GM18517 (cell line): ENCODE measurements around the gene CALML6.

ENCODE experiments used
- ATAC-seq: cut with Tn5 transposase; IDR thresholded peaks from one replicate; pipeline ENCODE4 v1.9.1; 2021; ENCODE audit warnings: mild to moderate bottlenecking, moderate library complexity; ENCODE audit not compliant: unreplicated experiment

The CALML6 gene

DNA sequence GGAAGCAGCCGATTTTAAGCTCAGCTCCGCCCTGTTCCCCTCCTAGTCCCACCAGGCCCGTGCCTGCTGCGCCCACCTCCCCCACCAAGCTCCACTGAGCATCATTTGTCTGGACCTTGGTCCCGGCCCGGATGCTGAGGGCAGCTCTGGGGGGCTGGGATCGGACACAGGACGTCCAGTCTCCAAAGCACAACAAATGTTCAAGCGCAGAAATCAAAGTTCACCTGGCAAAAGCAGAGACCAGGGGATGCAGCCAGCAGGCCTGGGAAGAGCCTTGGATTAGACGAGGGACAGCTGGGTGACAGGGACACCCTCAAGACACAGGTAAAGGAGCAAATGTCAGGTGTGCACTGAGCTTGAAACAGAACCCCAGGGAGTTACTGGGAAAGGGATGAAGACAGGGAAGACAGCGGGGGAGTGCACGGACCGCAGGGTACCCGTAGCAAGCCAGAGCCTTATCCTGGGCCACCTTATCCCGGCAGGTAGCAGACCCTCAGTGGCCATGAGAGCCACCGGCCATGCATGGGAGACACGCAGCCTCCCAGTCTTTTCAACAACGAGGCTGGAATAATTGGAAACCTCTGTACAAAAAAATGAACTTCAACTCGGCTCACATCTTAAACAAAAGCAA, 26.3 kb downstream of the CALML6 start:
- ATAC-seq = no peak

DNA sequence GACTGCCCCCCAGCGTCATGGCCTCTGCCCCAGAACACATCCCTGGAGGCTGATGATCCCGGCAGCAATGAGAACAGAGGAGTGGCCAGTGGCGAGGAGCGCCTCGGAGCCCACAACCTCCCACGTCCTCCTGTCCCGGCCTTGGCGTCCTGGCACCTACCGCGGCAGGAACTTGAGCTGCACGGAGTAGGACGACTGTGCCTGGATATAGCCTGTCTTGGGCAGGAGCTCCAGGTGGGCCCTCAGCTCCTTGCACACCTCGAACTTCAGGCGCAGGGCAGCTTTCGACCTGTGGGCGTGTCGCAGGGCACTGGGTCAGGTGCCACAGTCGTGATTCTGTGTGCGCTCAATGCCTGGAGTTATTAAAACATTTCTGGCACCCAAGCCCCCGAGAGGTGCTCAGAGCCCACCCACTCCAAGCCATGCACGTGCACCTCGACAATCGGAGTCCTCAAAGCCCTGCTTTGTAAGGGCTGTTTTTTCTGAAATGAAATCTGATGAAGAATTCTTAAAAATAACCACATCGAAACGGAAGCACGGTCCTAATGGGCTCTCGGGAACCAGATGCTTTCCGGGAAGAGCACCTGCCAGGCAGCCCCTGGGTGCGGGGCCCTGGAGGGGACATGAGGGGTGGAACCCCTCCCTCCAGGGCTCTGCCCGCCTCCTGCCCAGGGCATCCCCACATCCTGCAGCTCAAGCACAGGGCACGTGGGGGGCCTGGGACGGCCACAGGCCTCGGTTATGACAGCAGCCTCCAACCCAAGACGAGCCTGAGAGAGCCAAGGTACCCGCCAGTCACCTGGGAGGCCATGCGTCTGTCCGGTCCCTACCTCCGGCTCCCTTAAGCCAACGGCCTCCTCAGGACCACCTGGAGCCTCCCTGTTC, 27.1 kb downstream of the CALML6 start:
- ATAC-seq = no peak

DNA sequence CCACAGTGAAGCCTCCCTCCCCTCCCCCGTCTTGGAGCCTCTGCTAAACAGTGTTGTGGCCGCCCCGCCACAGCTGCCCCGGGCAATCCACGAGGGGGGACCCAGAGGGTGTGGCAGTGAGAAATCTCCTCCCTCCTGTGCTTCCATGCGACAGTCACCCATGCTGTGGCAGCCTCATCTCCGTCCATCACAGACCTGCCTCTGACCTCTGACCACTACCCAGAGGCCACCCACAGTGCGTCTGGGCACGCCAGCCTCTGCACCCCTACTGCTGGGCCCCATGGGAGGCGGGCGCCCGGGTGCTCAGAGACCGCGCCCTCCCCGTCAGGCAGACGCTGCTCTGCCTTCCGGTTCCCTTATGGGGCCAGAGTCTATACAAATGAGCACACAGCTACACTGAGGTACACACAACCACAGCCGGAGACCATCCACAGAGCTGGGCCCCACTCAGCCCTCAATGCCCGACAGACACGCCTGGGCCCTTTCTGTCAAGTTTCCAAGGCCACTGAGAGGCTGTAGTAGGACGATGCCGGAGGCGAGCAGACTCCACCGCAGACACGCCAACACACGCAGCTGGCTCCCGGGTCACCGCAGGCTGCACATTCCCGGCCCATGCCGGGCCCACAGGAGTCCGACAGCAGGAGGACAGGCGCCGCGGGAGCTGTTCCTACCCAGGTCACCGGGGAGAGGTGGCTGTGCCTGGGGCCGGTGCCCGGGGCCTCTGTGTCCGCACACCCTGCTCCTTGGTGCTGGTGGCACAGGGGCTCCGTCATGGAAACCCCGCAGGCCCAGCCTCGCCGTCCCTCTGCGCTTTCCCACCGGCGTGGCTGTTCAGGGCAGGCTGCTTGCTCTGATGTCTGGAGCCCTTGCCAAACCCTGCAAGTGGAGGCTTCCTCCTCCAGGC, 27.9 kb downstream of the CALML6 start:
- no peak for ATAC-seq

DNA sequence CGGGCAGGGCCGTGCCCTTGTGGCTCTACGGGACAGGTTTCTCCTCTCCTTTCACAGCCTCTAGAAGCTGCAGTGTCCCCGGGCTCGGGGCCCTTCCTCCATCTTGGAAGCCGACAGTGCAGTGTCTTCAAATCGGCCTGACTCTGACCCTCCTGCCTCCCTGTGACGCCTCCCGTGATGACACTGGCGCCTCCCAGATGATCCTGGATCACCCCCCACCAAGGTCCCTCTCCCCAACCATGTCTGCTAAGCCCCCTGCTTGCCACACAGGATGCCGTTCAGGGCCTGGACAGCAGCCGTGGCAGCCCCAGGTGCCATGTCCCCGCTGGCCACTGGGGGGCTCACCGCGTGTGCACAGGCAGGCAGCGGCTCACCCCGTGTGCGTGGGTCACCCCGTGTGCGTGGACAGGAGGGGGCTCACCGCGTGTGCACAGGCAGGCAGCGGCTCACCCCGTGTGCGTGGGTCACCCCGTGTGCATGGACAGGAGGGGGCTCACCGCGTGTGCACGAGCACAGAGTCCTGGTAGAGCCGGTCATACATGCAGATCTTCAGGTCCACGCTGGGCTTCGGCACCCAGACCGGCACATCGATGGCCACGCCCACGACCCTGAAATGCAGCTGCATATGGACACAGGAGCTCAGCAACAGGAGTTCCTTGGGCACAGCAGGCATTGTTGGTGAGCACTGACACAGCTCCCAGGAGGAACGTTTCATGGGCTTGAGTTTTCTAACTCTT, 28.9 kb downstream of the CALML6 start:
- no peak for ATAC-seq

DNA sequence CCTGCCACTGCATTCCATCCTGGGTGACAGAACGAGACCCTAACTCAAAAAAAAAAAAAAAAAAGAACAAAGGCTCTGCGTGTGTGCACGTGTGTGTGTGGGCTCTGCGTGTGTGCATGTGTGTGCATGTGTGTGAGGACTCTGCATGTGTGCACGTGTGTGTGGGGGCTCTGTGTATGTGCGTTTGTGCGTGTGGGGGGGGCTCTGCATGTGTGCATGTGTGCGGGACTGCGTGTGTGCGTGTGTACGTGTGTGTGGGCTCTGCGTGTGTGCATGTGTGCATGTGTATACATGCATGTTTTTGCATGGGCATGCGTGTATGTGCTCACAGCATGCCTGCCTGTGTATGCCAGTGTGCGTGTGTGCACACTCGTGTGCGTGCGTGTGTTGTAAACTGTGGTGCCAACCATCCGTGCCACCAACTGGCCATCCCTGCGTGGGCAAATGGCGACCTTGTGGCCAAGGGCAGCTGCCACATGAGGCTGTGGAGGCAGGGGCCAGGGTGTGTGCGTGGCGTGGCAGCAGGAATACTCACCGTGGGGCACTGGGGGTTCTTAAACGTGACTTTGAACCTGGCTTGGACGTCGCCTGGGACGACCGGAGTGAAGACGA, 30.8 kb downstream of the CALML6 start:
- no peak for ATAC-seq

DNA sequence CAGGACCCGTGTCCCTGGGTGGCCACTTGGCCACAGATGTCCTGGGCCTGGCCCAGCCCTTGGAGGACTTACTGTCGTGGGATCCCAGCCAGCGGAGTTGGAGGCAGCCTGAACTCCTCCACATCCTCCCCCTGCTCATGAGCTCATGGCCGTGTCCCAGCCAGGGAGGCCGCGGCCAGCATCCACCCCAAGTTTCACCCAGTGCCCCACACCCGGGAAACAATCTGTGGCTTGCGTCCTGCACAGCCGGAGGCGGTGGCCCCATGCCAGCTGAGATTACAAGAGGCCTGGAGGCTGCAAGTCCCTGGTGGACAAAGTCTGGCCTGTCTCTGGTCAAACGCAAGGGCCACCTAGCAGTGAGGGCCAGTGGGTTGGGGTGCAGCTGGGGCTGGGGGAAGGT, 31.5 kb downstream of the CALML6 start:
- no peak for ATAC-seq

DNA sequence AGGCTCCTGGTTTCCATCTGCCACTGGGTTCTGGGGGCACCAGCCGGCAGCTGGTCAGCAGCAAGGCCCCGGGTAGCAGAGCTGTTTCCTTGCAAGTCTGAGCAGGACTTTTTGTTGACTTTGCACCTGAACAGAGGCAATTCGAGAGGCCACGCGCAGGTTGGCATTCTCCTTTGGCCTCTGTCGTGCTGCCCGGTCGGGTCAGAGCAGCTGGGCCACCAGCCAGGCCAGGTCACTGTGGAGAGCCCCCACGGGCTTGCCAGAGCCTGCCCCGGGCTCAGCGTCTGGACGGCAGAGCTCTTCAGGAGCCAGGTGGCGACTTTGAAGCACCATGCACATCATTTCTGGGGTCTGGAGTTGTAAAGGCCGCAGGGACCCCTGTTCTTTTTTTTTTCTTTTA, 32.4 kb downstream of the CALML6 start:
- no peak for ATAC-seq

DNA sequence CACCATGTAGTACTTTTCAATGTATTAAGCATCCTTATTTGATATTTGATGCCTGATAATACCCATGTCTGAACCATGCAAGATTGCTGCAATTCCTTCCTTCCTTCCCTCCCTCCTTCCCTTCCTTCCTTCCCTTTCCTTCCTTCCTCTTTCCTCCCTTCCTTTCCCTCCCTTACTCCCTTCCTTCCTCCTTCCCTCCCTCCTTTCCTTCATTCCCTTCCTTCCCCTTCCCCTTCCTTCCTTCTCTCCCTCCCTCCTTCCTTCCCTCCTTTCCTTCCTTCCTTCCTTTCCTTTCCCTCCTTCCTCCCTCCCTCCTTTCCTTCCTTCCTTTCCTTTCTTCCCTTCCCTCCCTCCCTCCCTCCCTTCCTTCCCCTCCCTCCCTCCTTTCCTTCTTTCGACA, 33.7 kb downstream of the CALML6 start:
- no peak for ATAC-seq

DNA sequence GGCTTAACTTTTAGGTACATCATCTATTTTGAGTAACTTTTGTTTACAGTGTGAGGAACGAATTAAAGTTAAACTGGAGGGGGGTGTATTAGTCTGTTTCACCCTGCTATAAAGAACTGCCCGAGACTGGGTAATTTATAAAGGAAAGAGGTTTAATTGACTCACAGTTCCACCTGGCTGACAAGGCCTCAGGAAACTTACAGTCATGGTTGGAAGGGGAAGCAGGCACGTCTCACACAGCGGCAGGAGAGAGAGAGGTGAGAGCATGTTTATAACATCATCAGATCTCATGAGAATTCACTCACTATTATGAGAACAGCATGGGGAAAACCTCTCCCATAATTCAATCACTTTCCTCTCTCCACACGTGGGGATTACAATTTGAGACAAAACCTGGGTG, 35.9 kb downstream of the CALML6 start:
- ATAC-seq = no peak

DNA sequence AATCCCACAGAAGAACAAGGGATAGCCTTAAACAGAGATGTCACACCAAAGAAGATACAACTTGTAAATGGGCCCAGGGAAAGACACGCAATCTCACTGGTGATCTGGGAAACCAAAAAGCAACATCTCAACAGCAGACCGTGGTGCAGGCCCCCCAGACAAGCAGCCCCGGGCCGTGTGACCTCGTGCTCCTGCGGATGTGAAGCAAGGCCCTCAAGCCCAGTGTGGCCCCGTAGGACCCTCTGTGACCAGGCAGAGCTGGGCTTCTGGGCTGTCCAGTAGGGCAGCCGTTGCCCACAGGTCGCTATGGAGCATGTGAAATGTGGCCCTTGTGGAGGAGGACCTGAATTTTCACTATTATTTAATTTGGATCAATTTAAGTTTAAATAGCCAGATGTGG, 39.0 kb downstream of the CALML6 start:
- ATAC-seq = no peak

DNA sequence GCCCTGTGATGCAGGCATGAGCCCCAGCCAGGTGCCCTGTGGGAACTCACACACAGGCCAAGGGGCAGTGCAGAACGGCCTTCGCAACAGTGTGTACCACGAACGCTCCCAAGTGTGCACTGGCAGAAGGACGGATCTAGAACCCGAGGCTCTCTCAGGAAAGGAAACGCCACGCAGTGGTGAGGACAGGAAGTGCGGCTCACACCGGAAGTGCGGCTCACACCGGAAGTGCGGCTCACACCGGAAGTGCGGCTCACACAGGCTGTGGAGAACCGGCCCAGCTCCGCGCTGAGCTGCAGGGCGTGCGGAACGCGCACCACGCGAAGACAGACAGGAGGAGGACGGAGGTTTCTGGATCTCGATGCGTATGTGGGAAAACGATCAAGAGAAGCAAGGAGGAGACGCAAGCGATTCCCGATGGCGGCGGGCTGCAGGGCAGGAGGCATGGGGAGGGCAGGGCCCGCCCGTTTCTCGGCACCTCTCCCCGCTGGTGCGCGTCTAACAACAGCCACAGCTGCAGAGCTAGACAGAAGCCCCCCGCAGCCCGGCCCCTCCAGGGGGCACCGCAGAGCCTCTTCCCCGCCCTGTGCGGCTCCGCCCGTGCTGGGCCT, 39.9 kb downstream of the CALML6 start:
- no peak for ATAC-seq

DNA sequence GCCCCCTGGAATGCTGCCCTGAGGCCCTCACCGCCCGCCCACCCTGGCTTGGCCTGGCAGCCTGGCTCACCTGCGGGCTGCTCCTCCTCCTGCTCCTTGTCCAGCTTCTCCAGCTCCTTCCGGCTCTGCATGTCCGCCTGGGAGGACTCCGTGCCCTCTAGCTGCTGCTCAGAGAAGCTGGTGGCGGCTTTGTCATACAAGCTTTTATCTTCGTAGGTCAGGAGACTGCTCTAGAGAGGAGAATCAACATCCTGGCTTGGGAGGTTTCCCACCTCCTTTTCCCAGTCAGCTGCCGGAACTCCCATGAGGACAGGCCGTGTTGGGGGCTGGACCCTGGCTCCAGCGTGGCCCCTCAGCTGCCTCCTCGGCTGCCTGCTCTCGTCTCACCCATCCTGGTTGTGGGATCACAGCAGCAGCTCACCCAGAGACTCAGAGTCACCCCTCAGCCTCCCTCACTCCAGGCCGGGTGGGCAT, 40.6 kb downstream of the CALML6 start:
- ATAC-seq = no peak

DNA sequence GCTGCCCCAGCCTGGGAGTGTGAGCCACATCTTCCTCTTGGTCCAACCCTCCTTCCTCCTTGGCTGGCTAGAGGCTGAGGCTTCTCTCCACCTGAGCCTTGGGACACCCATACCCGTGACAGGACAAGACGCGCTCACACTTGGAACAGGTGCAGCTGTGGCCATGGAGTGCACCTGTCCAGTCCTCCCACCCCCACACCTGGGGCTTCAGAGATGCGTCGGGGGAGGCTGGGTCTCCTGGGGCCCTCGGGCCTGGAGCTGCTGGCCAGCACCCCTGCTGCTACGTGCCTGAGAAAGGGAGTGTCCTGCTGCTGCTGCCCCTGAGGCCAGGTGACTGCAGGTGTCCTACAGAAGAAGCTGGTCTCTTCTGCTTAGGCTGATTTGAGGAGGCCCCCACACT, 41.0 kb downstream of the CALML6 start:
- ATAC-seq = no peak

DNA sequence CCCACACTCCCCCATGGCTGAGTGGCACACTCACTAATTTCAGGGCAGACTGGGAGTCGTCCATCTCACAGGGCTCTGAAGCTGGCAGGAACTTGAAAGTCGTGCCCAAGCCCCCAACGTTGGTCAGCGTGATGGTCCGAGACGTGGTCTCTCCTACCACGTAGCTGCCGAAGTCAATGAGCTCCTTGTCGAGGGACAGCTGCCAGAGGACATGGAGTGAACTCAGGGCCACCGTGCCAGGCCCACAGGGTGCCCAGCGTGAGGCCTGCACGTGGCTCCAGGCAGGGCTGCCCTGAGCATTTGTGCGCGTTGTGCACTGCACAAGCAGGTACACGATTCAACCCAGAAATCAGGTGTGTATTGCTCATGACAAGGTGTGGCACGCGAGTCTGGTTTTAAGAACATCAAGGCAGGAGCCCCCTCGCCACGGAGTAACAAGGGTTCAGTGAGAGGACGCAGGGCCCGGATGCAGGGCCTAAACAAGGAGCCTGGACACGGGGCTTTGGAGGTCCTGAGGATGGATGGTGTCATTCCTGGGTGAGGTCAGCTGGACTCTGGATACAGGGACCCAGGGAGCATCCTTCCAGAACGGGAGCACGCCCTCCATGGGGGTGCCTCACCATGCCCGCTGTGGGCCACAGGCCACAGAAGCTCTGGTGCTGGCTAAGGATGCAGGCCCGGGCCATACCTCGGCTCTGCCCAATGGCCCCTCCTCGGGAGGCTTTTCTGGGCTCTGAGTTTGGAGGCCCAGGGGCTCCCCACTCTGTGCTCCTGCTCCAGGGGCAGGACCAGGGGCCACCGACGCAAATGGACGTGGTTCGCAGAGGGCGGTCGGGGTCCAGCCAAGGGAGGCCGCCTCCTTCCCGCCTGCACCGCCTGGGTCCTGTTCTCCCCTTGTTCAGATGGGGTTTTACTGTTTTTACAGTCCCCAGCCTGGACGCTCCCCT, 41.8 kb downstream of the CALML6 start:
- ATAC-seq = no peak

DNA sequence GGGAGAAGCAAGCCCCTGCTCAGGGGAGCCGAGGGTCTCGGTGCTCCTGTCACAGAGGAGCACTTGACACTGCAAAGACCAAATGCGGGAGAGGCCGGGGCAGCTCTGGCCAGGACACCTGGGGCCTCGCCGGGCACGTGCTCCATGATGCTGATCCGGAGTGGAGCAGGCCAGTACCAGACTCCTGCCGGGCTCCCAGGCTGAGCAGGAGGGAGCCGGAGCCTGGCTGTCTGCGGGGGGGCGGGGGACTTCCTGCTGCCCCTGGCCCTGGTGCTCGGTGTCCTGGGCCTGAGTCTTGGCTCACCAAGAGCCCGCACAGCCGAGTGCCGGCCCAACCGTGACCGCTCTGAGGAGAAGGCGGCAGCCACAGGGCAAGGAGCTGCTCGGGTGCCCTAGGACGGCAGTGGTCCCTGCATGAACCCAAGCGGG, 42.5 kb downstream of the CALML6 start:
- ATAC-seq = no peak

DNA sequence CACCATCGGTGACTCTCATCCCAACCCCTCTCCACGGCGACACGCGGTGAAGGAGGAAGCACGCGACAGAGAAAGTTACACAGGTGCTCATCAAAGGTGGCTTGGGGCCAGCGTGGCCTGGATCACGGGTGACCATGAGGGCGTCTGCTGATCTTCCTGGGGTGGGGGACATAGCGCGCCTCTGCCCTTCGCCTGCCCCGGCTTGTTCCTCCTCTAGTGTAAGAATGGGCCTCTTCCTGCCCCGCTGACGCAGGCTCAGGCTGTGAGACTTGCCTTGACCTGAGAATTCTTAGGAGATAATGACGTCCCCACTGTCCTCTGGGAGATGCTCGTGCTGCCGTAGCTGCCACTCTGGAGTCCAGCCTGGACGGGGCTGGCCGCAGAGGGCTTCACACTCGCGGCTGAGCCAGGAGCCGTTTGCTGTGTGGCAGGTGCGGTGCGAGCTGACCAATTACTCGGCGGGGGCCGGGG, 43.0 kb downstream of the CALML6 start:
- ATAC-seq = no peak

DNA sequence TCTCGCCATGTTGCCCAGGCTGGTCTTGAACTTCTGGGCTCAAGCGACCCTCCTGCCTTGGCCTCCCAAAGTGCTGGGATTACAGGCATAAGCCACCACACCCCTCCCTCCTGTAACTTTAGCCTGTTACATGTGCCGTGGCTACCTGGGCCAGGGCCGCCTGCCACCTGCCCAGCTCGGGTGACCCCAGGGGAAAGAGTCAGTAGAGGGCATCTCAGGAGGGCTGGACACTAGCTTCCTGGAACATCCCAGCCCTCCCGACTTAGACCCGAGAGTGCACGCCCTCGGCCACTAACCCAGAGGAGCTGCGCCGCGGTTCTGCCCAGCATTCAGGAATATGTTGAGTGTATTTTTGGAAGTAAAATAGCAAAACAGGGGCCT, 44.4 kb downstream of the CALML6 start:
- no peak for ATAC-seq

DNA sequence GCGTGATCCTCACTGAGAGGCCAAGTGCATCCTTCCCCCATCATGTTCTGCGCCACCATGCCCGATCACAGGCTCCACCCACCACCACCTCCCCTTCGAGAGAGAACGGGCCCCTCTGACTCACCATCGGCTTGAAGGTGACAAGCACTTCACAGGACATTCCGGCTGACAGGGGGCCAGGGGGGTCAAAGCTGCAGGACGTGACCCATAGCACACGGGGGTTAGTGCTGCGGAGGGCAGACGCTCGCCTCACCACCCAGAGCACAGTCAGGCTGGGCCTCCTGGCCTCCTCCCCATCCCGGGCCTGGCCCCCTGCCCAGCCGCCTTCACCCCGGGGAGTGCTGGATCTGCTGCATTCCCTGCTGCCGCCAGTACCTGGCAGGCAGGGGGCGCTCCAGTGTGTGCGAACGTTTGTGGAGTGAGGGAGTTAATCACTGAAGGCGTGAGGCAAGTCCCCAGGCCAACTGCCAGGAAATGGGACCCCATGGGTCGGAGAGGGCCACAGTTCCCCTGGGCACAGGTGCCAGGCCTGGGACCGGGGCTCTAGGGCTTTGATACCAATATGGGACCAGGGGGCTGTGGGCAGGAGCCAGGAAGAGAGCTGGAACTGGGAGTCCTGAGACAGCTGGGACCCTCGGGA, 44.9 kb downstream of the CALML6 start:
- ATAC-seq = no peak
